ENCODE results near the gene NELFB.
"Not testable (repeated sequence)": the region's sequence is repeated elsewhere in the genome, so short reads cannot be mapped to it uniquely, and the experiment has no call there.

Gene NELFB

GRCh38 chr9:137234758-137235423 is 20.2 kb upstream of the NELFB start:
- no peak for DNase-seq (ENCODE audit: low read depth)

GRCh38 chr9:137235424-137236237 is 19.5 kb upstream of the NELFB start:
- no peak for DNase-seq (ENCODE audit: low read depth)

GRCh38 chr9:137236238-137236935 is 18.7 kb upstream of the NELFB start:
- DNase-seq (ENCODE audit: low read depth): peak; percentile 40

GRCh38 chr9:137236936-137237421 is 18.1 kb upstream of the NELFB start:
- no peak for DNase-seq (ENCODE audit: low read depth)

- DNase-seq (ENCODE audit: low read depth): no peak
Measured at GRCh38 chr9:137237759-137238726, 17.1 kb upstream of the NELFB start.

- not testable (repeated sequence) for DNase-seq (ENCODE audit: low read depth)
Measured at GRCh38 chr9:137239541-137240200, 15.5 kb upstream of the NELFB start.

- DNase-seq (ENCODE audit: low read depth): peak; percentile 61
Measured at GRCh38 chr9:137240318-137240840, 14.7 kb upstream of the NELFB start.

GRCh38 chr9:137240841-137241489 is 14.2 kb upstream of the NELFB start, which contains the start of gene TUBB4B:
Gene TUBB4B, plus strand, starts transcription at chr9:137241287. Its CDS starts 74 bp downstream, at chr9:137241361.
- DNase-seq (ENCODE audit: low read depth): peak; percentile 100

GRCh38 chr9:137241490-137242268 is 13.4 kb upstream of the NELFB start:
- no peak for DNase-seq (ENCODE audit: low read depth)

- no peak for DNase-seq (ENCODE audit: low read depth)
Measured at GRCh38 chr9:137242269-137243203, 12.6 kb upstream of the NELFB start.

GRCh38 chr9:137243266-137243625 is 11.9 kb upstream of the NELFB start:
- DNase-seq (ENCODE audit: low read depth): not testable (repeated sequence)

- DNase-seq (ENCODE audit: low read depth): no peak
Measured at GRCh38 chr9:137243626-137244485, 11.3 kb upstream of the NELFB start.

GRCh38 chr9:137244486-137245449 is 10.4 kb upstream of the NELFB start:
- DNase-seq (ENCODE audit: low read depth): no peak

GRCh38 chr9:137245450-137246421 is 9.4 kb upstream of the NELFB start:
- no peak for DNase-seq (ENCODE audit: low read depth)

All from stromal cell of bone marrow (primary cell).